ENCODE results near the gene MEAF6.

DNA sequence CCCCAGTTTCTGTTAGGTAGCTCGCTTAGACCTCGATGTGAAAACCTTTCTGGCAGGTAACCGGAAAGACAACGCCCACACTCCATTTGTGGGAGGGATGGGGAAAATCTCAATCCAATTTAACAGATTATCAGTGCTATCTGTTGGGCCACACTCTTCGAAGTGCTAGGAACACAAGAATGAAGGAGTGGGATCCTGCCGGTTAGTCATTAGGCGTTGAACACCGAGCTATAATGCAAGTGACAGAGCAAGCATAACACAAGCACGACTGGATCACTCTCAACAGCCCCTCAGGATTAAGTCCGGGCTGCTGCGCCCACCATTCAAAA, 39.0 kb upstream of the MEAF6 start:
- TF ChIP-seq EZH2phosphoT487 (IDR thresholded peaks at IDR 0.05) = no peak
- TF ChIP-seq CTCF (IDR thresholded peaks at IDR 0.05) = no peak
